WTC11 (cell line): Measurements from ENCODE around the gene LRIT3. TPM values are rescaled to one million over a fixed set of nuclear protein-coding genes. Genes with fewer than 3 reads are reported as not detected.

Source experiments
- ATAC-seq: fragments of 200-7000 bp; cut with Tn5 transposase; 2 replicates; pipeline ENCODE4 v1.10.0; 2021; ENCODE audit warnings: mild to moderate bottlenecking, moderate library complexity
- CTCF ChIA-PET: fragments of 300-600 bp; sonication (Branson Sonifier 250); formaldehyde crosslinking; loops from one replicate; lab custom pipeline; 2021; ENCODE audit warnings: antibody characterized with exemption; lab: Charles Lee
- POLR2A ChIA-PET: fragments of 350-600 bp; sonication (Branson Sonifier 250); formaldehyde crosslinking; loops from one replicate; lab custom pipeline; 2021; ENCODE audit warnings: antibody characterized with exemption; lab: Charles Lee
- DNase-seq: peaks from one replicate; pipeline ENCODE4 v3.0.0; 2021; ENCODE audit warnings: low spot score
- H3K27ac Mint-ChIP-seq: 2 replicates; pipeline ENCODE4 v1.8.0; 2021; ENCODE audit warnings: mixed read lengths
- H3K27me3 Mint-ChIP-seq: 2 replicates; pipeline ENCODE4 v1.8.0; 2021; ENCODE audit warnings: low read depth, mild to moderate bottlenecking, moderate library complexity, mixed read lengths
- H3K36me3 Mint-ChIP-seq: 2 replicates; pipeline ENCODE4 v1.8.0; 2021; ENCODE audit warnings: mixed read lengths
- H3K4me1 Mint-ChIP-seq: 2 replicates; pipeline ENCODE4 v1.8.0; 2022; ENCODE audit warnings: mixed read lengths
- H3K4me3 Mint-ChIP-seq: 2 replicates; pipeline ENCODE4 v1.8.0; 2021; ENCODE audit warnings: mild to moderate bottlenecking, moderate library complexity, mixed read lengths
- H3K9me3 Mint-ChIP-seq: 2 replicates; pipeline ENCODE4 v1.8.0; 2021; ENCODE audit warnings: mixed read lengths
- ARID4B ChIP-seq: sonication (generic); formaldehyde crosslinking; IDR thresholded peaks from 2 replicates; pipeline ENCODE4 v1.8.0; 2023; ENCODE audit warnings: missing genetic modification reagents, mild to moderate bottlenecking, borderline replicate concordance
- CBFB ChIP-seq: sonication (generic); formaldehyde crosslinking; IDR thresholded peaks from 2 replicates; pipeline ENCODE4 v1.8.1; 2022; ENCODE audit warnings: mild to moderate bottlenecking, low read depth, missing genetic modification reagents
- ERG ChIP-seq: fragments of 250-450 bp; sonication (Bioruptor Pico); IDR thresholded peaks from 2 replicates; pipeline ENCODE4 v1.8.0; 2021; ENCODE audit warnings: mild to moderate bottlenecking
- ESRRA ChIP-seq: sonication (generic); formaldehyde crosslinking; IDR thresholded peaks from 2 replicates; pipeline ENCODE4 v1.8.1; 2022; ENCODE audit warnings: mild to moderate bottlenecking, missing genetic modification reagents, borderline replicate concordance
- ETV6 ChIP-seq: sonication (generic); formaldehyde crosslinking; IDR thresholded peaks from 2 replicates; pipeline ENCODE4 v1.8.1; 2022; ENCODE audit warnings: mild to moderate bottlenecking, missing genetic modification reagents
- JUN ChIP-seq: sonication (generic); formaldehyde crosslinking; IDR thresholded peaks from 2 replicates; pipeline ENCODE4 v1.8.0; 2023; ENCODE audit warnings: mild to moderate bottlenecking, missing genetic modification reagents
- PRRX2 ChIP-seq: fragments of 250-450 bp; sonication (Bioruptor Pico); IDR thresholded peaks from 2 replicates; pipeline ENCODE4 v1.8.0; 2021; ENCODE audit warnings: mild to moderate bottlenecking
- ZNF138 ChIP-seq: sonication (generic); formaldehyde crosslinking; conservative IDR thresholded peaks from 2 replicates; pipeline ENCODE4 v1.8.1; 2022; ENCODE audit warnings: mild to moderate bottlenecking, moderate library complexity, missing genetic modification reagents
- ZNF423 ChIP-seq: fragments of 250-450 bp; sonication (Bioruptor Pico); IDR thresholded peaks from 2 replicates; pipeline ENCODE4 v2.1.2; 2022; ENCODE audit warnings: mild to moderate bottlenecking, moderate library complexity
- ZNF532 ChIP-seq: fragments of 250-450 bp; sonication (Bioruptor Pico); IDR thresholded peaks from 2 replicates; pipeline ENCODE4 v1.9.0; 2021; ENCODE audit warnings: mild to moderate bottlenecking, borderline replicate concordance
- total RNA-seq: library from RNA; stranded (reverse); gene quantifications from 3 replicates; pipeline ENCODE4 v1.2.3, GENCODE V29; 2021
- TF ChIP-seq, protein P1 (sequence below): fragments of 250-450 bp; sonication (Bioruptor Pico); IDR thresholded peaks from 2 replicates; pipeline ENCODE4 v1.9.0; 2021; ENCODE audit warnings: moderate library complexity, mild to moderate bottlenecking, inconsistent platforms, borderline replicate concordance

LRIT3 gene
- total RNA-seq, 1 experiment from 2014 or later = 0.11 TPM

- no peak for TF ChIP-seq ZNF423 (CRISPR knock-in tag)
- TF ChIP-seq ZNF532 (CRISPR knock-in tag) = no peak
- TF ChIP-seq, all 79 proteins: peak for 0
These were observed 68.1 kb downstream of the LRIT3 start (continued) for GRCh38 chr4:109916027-109916409.

DNA sequence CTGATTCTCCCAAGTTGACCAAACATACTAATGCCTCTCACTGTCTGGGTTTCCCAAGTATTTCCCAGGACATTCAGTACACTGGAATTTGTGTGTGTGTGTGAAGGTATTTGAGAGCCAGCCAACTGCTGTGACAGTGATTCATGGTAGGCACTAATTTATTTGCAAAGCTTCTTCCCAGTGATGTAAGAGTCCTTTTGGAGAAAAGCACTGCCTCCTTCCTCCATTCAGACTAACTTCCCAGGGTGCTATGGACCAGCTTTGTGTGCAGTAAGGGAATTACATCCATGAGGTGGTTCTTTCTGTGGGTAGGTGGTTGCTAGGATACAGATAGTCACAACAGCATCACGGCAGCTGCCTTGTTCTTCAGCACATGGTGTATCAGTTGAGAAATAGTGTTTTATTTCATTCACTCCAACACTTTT is 73.5 kb downstream of the LRIT3 start:
- no peak overlapping the region for H3K27ac Mint-ChIP-seq
- H3K36me3 Mint-ChIP-seq = no peaks in the 10 kb centered on the region
- ChIA-PET POLR2A (no interaction called here), CTCF (no interaction called here)
- peaks cover 11% of the 10 kb centered on the region for H3K4me1 Mint-ChIP-seq
- H3K4me3 Mint-ChIP-seq = no peak overlapping the region
- no peaks in the 10 kb centered on the region for H3K27me3 Mint-ChIP-seq
- DNase-seq (no peak), ATAC-seq (peak; percentile 78; the same call in 1 of the 2 replicates)
- no peaks in the 10 kb centered on the region for H3K9me3 Mint-ChIP-seq
- TF ChIP-seq ETV6 (CRISPR knock-in tag) (no peak), CBFB (CRISPR knock-in tag) (no peak), ERG (CRISPR knock-in tag) (no peak), PRRX2 (CRISPR knock-in tag) (no peak), ZNF138 (CRISPR knock-in tag) (no peak), ARID4B (CRISPR knock-in tag) (no peak), ESRRA (CRISPR knock-in tag) (no peak), JUN (CRISPR knock-in tag) (no peak)
- TF ChIP-seq, protein P1, sequence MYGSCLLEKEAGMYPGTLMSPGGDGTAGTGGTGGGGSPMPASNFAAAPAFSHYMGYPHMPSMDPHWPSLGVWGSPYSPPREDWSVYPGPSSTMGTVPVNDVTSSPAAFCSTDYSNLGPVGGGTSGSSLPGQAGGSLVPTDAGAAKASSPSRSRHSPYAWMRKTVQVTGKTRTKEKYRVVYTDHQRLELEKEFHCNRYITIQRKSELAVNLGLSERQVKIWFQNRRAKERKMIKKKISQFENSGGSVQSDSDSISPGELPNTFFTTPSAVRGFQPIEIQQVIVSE (CRISPR knock-in tag) = no peak

Other genes with a start within 250 kb of the LRIT3 start
- gene CASP6, start 144.7 kb upstream of the LRIT3 start, total RNA-seq = 23.7 to 26.0 TPM (median 24.5 TPM) in 3 replicates
- gene PLA2G12A, start 118.0 kb upstream of the LRIT3 start, total RNA-seq = 47.3 to 53.9 TPM (median 53.0 TPM) in 3 replicates
- 0.16 to 0.25 TPM in 2 of 3 replicates, not detected in the other for gene CFI, start 46.1 kb upstream of the LRIT3 start, total RNA-seq
- gene GAR1, start 32.3 kb upstream of the LRIT3 start, total RNA-seq = 26.1 to 32.3 TPM (median 26.9 TPM) in 3 replicates
- gene RRH, start 20.1 kb upstream of the LRIT3 start, total RNA-seq = 0.11 to 0.21 TPM in 2 of 3 replicates, not detected in the other
- 2.5 to 2.6 TPM (median 2.5 TPM) in 3 replicates for gene EGF, start 64.8 kb downstream of the LRIT3 start, total RNA-seq